DOHH2 (cell line): ENCODE measurements around the gene LYRM4.

ENCODE experiments used
- H3F3A ChIP-seq: fragments of 200-600 bp; sonication (generic), shearing (Covaris generic); 2 replicates; pipeline ENCODE4 v1.6.0; 2016; ENCODE audit warnings: antibody characterized with exemption, mild to moderate bottlenecking; ENCODE audit not compliant: control insufficient read depth, insufficient read depth
- H3K27ac ChIP-seq: fragments of 200-600 bp; sonication (generic); 2 replicates; pipeline ENCODE4 v1.5.1; 2014; ENCODE audit warnings: low read depth, mild to moderate bottlenecking, low read length, moderate library complexity
- H3K27me3 ChIP-seq: fragments of 200-600 bp; sonication (generic); 2 replicates; pipeline ENCODE4 v1.6.1; 2014; ENCODE audit warnings: mild to moderate bottlenecking, low read length, mixed read lengths; ENCODE audit not compliant: control insufficient read depth
- H3K36me3 ChIP-seq: fragments of 200-600 bp; sonication (generic); 2 replicates; pipeline ENCODE4 v1.6.1; 2014; ENCODE audit warnings: mild to moderate bottlenecking, low read length, moderate library complexity, mixed read lengths; ENCODE audit not compliant: control insufficient read depth
- H3K4me1 ChIP-seq: fragments of 200-600 bp; sonication (generic); 2 replicates; pipeline ENCODE4 v1.6.1; 2014; ENCODE audit warnings: mild to moderate bottlenecking, low read length, mixed read lengths; ENCODE audit not compliant: control insufficient read depth
- H3K4me2 ChIP-seq: fragments of 200-600 bp; sonication (generic); 2 replicates; pipeline ENCODE4 v1.6.0; 2014; ENCODE audit warnings: mild to moderate bottlenecking, low read length, moderate library complexity
- H3K4me3 ChIP-seq: fragments of 200-600 bp; sonication (generic); 2 replicates; pipeline ENCODE4 v1.5.1; 2014; ENCODE audit warnings: mild to moderate bottlenecking, low read length, mixed read lengths
- H3K79me2 ChIP-seq: fragments of 200-600 bp; sonication (generic); 2 replicates; pipeline ENCODE4 v1.6.1; 2014; ENCODE audit warnings: mild to moderate bottlenecking, low read length, mixed read lengths; ENCODE audit not compliant: control insufficient read depth
- H3K9me2 ChIP-seq: fragments of 200-600 bp; sonication (generic); replicated peaks from 2 replicates; pipeline ENCODE4 v1.6.1; 2014; ENCODE audit warnings: mild to moderate bottlenecking, low read length, mixed read lengths; ENCODE audit not compliant: control insufficient read depth
- H3K9me3 ChIP-seq: fragments of 200-600 bp; sonication (generic); 2 replicates; pipeline ENCODE4 v1.6.1; 2014; ENCODE audit warnings: antibody characterized with exemption, low read length, mixed read lengths; ENCODE audit not compliant: control insufficient read depth, insufficient read depth
- H4K20me1 ChIP-seq: fragments of 200-600 bp; sonication (generic); 2 replicates; pipeline ENCODE4 v1.6.0; 2014; ENCODE audit warnings: low read depth, mild to moderate bottlenecking, antibody characterized with exemption, low read length, moderate library complexity; ENCODE audit not compliant: control insufficient read depth, insufficient read depth
- EZH2phosphoT487 ChIP-seq: fragments of 200-600 bp; sonication (generic); IDR thresholded peaks from 2 replicates; pipeline ENCODE4 v1.6.1; 2017; ENCODE audit warnings: borderline replicate concordance, mild to moderate bottlenecking, antibody characterized with exemption, low read length, moderate library complexity, mixed read lengths
- TF ChIP-seq, protein P1 (sequence below): fragments of 200-600 bp; sonication (generic); IDR thresholded peaks from one replicate; pipeline ENCODE4 v1.5.1; 2014; ENCODE audit warnings: antibody characterized with exemption, mild to moderate bottlenecking, low read depth, low read length; ENCODE audit not compliant: poor library complexity, severe bottlenecking

Gene LYRM4

DNA sequence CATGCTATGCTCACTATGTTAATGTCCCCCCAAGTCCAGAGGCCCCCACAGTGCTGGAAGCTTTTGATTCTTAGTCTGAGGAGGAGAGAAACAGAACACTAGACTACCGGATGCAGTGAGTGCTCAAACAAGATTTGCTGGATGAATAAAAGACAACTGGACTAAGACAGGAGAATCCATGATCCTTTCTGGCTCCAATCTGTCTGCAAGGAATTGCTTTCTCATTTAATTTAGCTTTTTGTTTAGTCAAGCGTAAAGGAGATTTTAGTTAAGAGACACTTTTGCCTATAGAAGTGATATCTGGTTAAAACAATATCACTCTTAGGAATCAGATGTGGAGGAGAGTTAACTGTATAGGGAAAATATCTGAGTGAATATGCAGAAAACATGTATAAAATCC, 13.5 kb downstream of the LYRM4 start:
- Histone ChIP-seq H3K9me3 (no peaks in the 10 kb centered on the region), H3K4me3 (no peak overlapping the region), H3K79me2 (peaks cover 49% of the 10 kb centered on the region), H3K4me1 (no peaks in the 10 kb centered on the region), H3K27me3 (no peaks in the 10 kb centered on the region), H4K20me1 (peaks cover 5% of the 10 kb centered on the region), H3F3A (no peaks in the 10 kb centered on the region), H3K4me2 (no peak overlapping the region), H3K36me3 (peaks cover under 1% of the 10 kb centered on the region; the same call in 1 of the 2 replicates), H3K9me2 (no peaks in the 10 kb centered on the region), H3K27ac (no peak overlapping the region)
- TF ChIP-seq, protein P1, sequence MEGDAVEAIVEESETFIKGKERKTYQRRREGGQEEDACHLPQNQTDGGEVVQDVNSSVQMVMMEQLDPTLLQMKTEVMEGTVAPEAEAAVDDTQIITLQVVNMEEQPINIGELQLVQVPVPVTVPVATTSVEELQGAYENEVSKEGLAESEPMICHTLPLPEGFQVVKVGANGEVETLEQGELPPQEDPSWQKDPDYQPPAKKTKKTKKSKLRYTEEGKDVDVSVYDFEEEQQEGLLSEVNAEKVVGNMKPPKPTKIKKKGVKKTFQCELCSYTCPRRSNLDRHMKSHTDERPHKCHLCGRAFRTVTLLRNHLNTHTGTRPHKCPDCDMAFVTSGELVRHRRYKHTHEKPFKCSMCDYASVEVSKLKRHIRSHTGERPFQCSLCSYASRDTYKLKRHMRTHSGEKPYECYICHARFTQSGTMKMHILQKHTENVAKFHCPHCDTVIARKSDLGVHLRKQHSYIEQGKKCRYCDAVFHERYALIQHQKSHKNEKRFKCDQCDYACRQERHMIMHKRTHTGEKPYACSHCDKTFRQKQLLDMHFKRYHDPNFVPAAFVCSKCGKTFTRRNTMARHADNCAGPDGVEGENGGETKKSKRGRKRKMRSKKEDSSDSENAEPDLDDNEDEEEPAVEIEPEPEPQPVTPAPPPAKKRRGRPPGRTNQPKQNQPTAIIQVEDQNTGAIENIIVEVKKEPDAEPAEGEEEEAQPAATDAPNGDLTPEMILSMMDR, result no peak
- no peak for TF ChIP-seq EZH2phosphoT487

DNA sequence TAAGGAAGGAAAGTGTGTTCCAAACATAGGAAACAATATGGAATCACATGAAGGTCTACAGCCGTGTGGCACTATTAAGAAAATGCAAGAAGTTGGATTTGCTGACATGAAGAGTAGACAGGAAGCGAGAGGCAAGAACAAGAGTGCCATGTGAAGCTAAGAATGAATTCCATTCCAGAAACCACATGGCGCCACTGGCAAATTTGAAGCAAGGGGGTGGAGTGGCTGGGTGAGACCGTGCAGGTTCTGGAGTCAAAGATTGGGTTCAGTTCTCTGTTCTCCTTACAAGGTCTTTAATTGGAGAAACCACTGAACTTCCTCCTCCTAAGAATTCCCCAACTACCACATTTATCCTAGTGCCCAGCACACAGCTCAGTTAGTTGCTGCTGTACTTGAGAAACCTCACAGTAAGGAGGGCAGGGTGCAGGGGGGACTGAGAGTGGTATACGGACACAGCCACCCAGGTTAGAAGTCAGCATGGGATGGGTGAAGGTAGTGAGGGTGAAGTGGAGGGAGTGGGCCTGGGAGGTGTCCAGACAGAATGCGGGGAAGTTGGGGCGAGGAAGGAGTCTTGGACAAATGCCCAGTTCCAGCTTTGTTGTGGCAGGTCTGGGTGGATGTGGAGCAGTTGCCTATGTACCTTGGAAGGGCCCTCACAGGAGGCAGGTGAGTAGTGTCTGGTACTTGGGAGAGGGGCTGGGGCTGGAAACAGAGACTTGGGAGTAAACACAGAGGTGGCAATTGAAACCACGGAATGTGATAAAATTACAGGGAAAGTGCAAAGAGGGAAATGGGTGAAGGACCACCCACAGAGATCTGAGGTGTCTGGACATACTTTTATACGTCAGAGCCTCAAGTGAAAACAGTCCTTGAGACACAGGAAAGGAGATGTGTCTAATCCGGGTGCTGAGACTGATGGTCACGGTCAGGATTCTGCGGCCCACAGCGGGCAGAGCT, 14.3 kb downstream of the LYRM4 start:
- Histone ChIP-seq H3K4me2 (no peak overlapping the region), H3K36me3 (no peaks in the 10 kb centered on the region), H4K20me1 (peaks cover 5% of the 10 kb centered on the region), H3K4me3 (no peak overlapping the region), H3K27ac (no peak overlapping the region), H3K27me3 (no peaks in the 10 kb centered on the region), H3K9me2 (no peaks in the 10 kb centered on the region), H3F3A (no peaks in the 10 kb centered on the region), H3K9me3 (no peaks in the 10 kb centered on the region), H3K4me1 (no peaks in the 10 kb centered on the region), H3K79me2 (peaks cover 49% of the 10 kb centered on the region)
- TF ChIP-seq EZH2phosphoT487, result no peak
- TF ChIP-seq, protein P1, result no peak

DNA sequence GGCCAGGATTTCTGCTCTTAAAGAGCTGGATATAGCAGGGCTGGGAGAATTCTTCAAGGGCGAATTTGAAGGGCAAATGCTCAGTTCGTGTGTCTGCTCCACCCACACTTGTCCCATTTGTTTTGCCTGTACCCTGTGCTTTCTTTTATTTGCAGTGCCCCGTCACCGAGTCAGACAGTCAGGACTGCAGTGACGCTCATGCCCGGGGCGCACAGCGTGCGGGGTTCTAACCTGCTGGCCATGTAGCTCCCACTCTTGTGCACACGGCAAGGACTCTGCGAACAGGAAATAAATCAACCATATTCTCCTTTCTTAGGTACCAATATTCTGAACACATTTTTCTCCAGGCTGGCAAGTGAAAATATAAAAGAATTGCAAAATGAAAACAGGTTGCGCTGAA, 17.7 kb downstream of the LYRM4 start:
- Histone ChIP-seq H3K79me2 (peaks cover 29% of the 10 kb centered on the region), H3K36me3 (no peaks in the 10 kb centered on the region), H4K20me1 (peaks cover 5% of the 10 kb centered on the region; the same call in 1 of the 2 replicates), H3F3A (no peaks in the 10 kb centered on the region), H3K27me3 (no peaks in the 10 kb centered on the region), H3K9me3 (no peaks in the 10 kb centered on the region), H3K9me2 (no peaks in the 10 kb centered on the region), H3K4me1 (no peaks in the 10 kb centered on the region), H3K4me2 (no peak overlapping the region), H3K4me3 (no peak overlapping the region), H3K27ac (no peak overlapping the region)
- TF ChIP-seq, protein P1, result no peak
- no peak for TF ChIP-seq EZH2phosphoT487
